ENCODE data around the gene GART.
"Not testable (repeated sequence)": the region's sequence is repeated elsewhere in the genome, so short reads cannot be mapped to it uniquely, and the experiment has no call there.

The GART gene

DNA sequence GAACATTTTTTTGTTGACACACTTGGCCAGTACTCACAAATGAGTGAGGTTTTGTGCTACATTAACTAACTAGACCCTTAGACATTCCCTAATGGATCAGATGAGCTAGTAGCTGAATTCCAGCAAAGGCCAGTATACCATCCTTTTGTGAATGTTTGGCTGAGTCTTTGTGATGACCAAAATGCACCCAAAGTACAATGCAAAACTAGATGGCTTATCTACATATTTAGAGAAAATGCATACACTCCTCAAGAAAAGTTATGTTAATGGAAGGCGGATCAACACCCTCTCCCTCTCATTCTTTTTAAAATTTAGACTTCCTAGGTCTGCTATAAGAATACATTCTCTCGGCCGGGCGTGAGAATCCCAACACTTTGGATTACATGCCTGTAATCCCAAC is 30.3 kb downstream of the GART start:
- no peak for DNase-seq

DNA sequence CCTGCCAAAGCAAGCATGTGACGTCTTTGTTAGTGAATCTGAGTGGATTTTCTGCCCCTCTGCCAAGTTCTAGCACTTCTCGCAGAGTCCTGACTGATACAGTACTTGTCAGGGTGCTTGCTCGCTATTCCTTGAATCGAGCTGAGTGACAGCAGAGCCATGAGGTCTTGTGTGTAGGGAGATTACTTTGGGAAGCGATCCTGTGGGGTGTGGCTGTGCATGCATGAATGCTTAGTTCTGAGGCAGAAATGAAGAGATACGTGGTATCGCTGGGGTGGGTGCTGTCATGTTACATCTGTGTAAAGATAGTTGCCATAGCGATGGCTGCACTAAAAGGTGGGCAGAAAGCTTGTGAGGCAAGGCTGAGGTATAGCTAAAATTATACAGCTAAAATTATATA is 31.1 kb downstream of the GART start:
- no peak for DNase-seq

DNA sequence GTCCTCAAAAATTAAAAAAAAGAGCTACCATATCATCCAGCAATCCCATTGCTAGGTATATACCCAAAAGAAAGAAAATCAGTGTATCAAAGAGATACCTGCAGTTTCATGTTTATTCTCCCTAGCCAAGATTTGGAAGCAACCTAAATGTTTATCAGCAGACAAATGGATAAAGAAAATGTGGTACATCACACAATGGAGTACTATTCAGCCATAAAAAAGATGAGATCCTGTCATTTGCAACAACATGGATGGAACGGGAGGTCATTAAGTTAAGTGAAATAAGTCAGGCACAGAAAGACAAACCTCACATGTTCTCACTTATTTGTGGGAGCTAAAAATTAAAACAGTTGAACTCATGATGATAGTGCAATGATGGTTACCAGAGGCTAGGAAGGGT is 34.9 kb downstream of the GART start:
- not testable (repeated sequence) for DNase-seq

DNA sequence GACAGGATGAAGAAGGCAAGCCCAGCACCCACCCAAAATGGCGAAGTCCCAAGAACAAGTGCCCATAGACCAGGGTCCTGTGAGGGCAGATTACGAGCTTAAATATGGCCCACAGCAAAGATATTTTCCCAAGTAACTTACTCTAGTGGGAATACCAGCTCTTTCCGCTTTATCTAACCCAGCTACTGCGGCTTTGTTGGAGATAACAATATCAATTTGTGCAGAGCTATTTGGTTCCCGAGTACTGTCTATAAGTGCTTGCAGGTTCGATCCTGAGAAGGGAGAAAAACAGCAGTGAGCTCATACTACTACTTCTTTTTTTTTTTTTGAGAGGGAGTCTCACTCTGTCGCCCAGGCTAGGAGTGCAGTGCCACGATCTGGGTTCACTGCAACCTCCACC is 36.1 kb downstream of the GART start:
- no peak for DNase-seq

DNA sequence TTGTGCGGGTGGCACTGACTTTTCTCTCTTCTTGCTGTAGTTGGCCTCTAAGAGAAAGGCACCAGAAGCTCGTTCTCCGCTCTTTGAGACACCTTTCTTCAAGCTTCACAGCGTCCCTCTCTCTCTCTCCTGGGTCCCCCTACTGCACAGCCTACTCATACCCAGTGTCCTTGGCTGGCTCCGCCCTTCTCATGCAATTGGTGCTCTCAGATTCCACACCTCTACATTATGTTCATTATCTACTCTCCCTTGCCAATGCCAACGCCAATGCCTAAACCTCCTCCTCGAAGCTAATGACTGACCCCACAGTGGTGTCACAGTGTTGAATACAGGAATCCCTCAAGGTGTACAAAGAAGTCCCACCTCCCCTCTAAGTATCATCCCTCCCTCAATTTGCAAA is 45.6 kb downstream of the GART start:
- no peak for DNase-seq

DNA sequence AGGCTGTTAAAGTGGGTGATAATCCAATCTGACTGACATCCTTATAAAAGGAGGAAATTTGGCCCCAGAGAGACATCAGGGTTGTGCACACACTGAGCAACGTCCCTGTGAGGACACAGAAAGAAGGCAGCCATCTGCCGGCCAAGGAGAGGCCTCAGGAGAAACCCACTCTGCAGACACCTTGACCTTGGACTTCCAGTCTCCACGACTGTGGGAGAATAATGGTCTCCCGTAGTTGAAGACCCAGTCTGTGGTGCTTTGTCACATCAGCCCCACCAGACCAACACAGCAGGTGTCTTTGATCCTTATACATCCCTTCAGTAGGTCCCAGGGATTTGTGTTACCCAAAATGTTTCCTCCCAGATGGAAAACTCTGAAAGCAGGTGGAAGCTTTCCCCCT is 46.2 kb downstream of the GART start:
- no peak for DNase-seq

DNA sequence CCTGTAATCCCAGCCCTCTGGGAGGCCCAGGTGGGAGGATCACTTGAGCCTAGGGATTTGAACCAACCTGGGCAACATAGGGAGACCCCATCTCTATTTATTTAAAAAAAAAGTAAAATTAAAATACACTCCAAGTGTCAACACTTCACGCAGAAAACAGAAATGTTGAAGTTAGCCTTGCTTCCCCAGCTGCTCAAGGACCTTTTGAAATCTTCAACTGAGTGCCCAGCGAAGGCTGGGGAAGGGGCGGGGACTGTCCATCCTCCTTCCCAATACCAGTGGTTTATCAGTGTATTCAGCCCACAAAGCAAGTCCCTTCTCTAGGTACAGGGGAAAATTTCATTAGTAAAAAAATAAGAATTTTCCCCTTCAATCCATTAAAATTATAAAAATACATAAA is 48.2 kb downstream of the GART start:
- no peak for DNase-seq

DNA sequence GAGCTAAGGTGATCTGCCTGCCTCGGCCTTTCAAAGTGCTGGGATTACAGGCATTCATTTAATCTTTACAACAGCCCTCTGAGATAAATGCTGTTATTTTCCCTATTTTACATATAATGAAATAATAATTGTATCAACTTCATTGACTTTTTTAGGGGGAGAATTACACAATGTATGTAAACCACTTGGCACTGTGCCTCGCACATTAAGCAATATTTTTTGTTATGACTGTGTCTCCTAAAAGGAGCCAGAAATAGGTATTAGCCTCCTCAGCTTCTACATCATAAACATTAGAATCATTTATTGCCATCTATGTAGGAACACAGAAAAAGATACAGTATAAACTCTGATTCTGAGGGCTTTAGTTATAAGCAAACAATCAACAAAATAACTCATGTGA is 49.3 kb downstream of the GART start:
- no peak for DNase-seq

DNA sequence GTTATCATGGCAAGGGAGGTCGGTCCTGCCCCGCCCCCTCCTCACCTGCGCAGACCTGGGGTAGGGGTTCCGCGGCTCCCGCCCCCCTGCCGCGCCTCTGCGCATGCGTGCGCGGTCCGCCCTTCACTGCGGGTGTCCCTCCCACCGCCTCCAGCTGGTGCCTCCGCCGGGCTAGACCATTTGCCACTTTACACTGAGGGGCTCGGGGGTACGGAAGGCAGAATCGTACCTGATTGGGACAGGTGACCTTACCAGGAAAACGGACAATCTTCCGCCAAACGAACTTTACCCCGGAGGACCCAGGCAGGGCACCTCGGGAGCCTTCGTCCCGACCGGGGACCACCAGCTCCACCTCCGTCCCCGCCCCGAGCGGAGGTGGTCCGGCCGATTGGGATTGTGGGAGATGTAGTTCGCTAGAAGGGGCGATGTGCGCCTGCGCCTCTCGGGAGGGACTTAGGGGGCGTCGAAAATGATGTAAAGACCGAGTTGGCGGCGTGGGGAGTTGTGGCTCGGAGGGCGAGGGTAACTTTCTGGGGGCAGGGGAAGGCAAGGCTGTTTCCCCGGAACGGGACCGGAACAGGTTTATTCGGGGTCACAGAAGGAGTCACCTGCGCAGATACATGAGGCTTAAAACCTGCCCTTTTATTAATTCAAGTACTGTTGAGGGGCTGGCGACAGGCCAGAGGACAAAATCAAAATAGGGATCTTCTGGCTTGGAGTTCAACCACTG is 50.4 kb downstream of the GART start, which contains the start of gene DNAJC28:
Gene DNAJC28, minus strand, starts transcription at position 344 of the 730 bp plus-strand sequence. CDS start 2,323 bp downstream, outside the sequence.
- DNase-seq = peak; percentile 98

DNA sequence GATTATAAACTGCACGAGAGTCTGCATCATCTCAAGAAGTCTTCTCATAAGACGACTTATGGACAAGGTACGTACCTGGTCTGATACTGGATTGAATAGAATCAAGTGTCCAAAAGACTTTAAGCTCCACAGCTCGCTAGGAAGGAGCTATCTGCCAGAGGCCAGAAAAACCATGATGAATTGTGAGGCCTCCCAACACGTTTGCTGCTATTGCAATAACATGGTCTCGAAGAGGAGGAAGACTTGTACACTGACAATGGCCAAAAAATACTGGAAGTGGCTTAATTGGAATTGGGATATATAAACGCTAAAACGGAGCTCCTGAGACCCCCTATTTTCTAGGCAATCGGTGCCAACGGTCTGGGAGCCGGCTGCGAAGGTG is 50.9 kb downstream of the GART start:
- no peak for DNase-seq

DNA sequence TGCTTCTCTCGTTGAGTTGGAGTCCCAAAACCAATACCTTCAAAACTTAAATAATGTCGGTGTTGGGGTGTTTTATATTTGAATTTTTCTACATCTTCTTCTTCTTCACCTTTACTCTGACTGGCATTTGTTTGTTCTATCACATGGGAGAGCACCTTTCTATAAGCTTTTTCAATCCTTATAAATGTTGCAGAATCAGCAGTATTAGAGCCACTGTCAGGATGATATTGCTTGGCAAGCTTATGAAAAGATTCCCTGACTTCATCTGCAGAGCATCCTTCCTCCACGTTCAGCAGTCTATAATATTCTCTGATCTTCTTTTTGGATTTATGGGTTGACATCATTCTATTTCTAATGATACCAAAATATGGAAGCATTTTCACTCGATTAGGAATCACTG is 53.0 kb downstream of the GART start:
- DNase-seq = no peak

DNA sequence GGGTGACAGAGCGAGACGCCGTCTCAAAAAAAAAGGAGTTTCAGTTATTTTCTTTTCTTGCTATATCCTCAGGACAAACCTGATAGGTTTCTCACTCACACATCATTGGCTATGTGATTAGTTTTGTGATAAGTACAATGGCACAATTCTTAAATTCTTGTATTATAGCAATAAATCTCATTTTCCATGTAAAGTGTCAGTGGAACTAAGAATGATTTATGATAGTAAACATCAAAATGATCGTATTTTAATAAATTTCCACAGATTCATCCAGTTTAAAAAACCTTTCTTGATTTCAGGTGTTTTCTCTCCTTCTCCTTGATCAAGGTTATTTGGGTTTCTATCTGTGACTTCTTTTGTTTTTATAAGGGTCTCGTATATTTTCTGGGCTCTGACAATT is 53.9 kb downstream of the GART start:
- no peak for DNase-seq

DNA sequence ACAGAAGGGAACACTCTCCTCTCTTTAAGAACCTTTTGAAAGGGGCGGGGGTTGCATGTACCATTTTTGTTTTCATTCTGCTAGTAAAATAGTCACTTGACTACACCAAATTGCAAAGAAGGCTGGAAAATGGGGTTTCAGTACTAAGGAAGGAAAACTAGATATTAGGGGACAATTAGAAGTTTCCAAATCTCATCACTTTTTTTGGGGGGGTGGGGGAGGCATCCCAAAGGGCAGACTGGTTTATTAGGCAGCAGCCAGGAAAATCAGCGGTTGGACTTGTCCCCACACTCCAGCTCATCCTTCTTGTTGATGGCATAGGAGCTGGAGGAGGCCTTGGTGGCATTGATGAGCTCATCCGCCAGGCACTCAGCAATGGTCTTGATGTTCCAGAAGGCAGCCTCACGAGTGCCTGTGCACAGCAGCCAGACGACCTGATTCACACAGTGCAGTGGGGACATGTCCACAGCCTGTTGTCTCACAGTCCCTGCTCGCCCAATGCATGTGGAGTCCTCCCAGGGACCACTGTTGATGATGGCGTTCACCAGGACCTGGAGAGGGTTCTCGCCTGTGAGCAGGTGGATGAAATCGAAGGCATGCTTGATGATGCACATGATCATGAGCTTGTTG is 60.5 kb downstream of the GART start:
- DNase-seq = no peak

DNA sequence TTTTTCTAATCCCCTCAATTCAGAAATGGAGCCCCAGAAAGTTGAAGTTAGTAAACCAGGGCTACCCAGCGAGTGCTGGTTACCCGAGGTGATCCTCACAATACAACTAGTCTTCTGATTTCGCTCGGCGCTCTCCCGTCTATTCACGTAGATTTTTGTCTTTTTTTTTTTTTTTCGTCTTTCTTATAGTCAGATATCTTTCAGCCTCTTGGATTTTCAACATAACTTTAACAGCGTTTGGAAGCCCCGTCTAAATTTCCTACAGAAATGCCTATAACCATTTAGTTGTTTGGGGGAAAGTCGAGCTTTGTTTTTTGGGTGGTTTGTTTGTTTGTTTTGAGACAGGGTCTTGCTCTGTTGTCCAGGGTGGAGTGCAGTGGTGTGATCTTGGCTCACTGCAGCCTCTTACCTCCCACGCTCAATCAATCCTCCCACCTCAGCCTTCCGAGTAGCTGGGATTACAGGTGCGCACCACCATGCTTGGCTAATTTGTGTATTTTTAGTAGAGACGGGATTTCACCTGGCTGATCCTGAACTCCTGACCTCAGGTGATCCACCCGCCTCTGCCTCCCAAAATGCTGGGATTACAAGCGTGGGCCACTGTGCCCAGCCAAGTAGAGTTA is 61.3 kb downstream of the GART start:
- DNase-seq = no peak

DNA sequence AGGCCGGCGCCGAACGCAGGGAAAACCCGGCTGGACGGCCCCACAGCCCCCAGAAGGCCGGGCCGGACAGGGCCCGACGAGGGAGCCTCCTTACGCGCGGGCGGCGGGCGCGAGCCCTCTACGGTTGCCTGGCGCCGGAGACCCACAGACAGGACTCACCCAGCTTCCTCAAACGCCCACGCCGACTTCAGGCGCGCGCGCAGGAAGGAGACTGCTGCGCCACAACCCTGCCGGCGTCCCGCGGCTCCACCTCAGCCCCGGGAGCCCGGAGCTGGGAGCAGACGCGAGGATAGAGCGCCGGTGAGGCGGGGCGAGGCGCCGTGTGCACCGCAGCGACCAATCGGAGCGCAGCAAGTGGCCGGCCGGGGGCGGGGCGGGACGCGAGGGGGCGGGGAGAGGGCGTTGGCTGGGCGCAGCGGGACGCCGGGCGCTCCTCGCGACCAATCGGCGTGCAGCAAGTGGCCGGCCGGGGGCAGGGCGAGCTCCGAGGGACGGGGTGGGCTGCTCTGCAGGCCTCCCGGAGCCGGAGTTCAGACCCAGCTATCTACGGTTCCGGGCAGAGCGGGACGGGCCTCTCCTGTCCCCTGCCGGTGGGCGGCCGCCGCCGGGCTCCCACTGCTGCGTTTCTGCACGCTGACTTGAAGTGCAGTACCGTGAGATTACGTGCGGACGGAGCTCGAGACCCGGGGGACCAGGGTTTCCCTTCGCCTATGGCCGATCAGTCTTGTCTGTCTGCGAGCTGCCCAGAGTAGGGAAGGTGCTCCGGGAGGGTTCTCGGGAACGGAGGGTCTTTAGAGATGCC is 62.0 kb downstream of the GART start, which contains the start of gene TMEM50B:
Gene TMEM50B, minus strand, starts transcription at position 296 of the 802 bp plus-strand sequence. CDS start 11,089 bp downstream, outside the sequence.
- peak; percentile 98 for DNase-seq

DNA sequence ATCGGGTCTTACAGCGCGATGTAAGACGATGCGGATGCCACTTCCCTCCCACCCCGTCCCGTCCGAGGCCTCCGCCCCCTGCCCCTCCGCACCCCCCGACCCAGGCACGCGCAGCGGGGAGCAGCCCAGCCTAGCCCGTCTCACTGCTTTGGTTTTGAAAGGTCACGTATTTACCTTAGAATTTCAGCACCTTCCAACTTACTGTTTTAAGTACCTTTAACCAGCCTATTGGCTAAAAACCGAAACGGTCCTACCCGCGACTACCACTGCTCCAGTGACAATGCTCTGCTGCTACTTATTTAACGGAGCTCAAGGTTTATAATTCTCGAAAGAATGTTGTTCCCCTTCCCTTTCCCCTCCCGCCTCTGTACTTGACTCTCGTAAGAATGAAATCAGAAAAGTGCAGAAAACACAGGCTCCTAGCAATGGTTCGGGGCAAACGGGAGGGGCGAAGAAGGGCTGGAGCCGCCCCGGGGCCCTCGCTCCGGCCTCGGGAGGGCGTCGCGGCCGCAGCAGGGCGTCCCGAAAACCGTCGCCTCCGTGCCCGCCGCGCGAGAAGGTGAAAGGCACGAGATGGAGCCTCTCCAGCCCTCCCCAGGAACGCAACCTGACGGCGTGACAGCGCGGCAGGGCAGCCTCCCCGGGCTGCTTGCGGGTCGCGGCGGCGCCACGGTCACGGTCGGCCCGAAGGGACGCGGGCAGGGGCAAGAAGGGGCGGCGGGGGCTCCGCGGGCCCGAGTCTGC is 62.8 kb downstream of the GART start:
- peak; percentile 34 for DNase-seq

DNA sequence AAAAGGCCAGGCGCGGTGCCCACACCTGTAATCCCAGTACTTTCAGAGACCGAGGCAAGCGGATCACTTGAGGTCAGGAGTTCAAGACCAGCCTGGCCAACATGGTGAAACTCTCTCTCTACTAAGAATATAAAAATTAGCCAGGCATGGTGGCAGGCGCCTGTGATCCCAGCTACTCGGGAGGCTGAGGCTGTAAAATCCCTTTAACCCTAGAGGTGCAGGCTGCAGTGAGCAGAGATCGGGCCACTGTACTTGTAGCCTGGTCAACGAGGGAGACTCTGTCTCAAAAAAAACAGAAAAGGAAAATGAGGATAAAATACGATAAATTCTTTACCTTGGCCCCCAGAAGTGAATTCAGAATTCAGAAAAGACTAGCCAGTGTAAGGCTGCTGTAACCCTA is 63.7 kb downstream of the GART start:
- no peak for DNase-seq

DNA sequence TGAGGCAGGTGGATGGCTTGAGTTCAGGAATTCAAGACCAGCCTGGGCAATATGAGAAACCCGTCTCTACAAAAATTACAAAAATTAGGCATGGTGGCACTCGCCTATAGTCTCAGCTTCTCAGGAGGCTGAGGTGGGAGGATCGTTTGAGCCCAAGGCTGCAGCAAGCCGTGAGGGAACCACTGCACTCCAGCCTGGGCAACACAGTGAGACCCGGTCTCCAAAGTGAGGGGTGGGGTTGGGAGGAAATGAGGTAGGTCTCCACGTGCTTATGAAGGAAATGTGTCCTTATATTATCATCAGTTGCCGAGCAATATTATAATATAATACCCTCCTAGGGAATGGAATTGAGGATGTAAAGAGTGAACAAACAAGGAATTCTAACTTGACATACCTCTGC is 64.9 kb downstream of the GART start:
- no peak for DNase-seq

DNA sequence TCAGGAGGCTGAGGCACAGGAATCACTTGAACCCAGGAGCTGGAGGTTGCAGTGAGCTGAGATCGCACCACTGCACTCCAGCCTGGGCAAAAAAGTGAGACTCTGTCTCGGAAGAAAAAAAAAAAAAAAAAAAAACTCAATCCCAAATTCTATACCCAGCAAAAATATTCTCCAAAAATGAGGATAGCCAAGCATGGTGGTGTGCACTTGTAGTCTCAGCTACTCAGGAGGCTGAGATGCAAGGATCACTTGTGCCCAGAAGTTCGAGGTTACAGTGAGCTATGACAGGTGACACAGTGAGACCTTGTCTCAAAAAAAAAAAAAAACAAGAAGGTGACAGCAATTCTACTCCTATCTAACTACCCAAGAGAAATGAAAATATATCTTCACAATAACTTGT is 68.6 kb downstream of the GART start:
- no peak for DNase-seq

DNA sequence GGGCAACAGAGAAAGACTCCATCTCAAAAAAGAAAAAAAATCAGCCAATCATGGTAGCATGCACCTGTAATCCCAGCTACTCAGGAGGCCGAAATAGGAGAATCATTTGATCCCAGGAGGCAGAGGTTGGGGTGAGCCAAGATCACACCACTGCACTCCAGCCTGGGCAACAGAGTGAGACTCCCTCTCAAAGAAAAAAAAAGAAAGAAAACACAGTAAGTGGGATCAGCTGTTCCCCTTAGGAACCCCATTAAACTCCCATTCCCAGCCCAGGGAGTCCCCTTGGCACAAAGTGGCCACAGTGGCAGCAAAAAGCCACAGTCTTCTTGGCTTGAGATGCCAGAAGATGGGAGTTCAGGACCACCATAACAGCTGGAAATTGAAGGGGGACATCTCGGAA is 71.2 kb downstream of the GART start:
- no peak for DNase-seq

DNA sequence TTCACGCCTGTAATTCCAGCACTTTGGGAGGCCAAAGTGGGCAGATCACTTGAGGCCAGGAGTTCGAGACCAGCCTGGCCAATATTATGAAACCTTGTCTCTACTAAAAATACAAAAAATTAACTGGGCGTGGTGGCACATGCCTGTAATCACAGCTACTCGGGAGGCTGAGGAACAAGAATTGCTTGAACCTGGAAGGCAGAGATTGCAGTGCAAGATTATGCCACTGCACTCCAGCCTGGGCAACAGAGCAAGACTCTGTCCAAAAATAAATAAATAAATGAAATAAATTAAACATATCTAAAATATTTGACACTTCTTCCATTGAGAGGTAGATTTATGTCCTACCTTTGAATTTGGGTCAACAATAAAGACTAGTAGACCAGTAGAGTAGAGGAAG is 72.7 kb downstream of the GART start:
- not testable (repeated sequence) for DNase-seq

DNA sequence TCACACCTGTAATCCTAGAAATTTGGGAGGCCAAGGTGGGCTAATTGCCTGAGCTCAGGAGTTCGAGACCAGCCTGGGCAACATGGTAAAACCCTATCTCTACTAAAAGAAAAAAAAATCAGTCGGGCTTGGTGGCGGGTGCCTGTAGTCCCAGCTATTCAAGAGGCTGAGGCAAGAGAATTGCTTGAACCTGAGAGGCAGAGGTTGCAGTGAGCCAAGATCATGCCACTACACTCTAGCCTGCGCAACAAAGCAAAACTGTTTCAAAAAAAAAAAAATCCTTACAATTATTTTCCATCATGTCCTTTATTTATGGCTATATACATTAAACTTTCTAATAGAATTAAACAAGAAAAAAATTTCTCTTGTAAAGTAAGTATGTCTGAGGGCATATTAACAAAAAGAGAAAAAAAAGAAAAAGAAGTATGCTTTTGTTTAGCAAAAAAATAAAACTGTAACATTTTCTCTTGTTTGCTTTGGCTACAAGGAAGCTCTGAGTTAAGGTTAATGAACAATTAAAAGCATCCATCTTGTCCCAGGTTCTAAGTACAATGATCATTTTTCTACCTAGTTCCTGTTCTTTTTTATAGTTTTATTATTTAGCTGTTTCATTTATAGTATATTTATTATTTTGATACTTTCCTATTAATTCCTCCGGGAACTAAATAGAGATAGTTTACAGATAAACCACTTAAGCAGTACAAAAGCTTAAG is 80.2 kb downstream of the GART start:
- no peak for DNase-seq
